HG02938 (cell line): ENCODE results near the gene LCOR.
"Not testable (repeated sequence)": the region's sequence is repeated elsewhere in the genome, so short reads cannot be mapped to it uniquely, and the experiment has no call there.

Experiments
- ATAC-seq: cut with Tn5 transposase; IDR thresholded peaks from one replicate; pipeline ENCODE4 v1.9.1; 2021; ENCODE audit warnings: mild to moderate bottlenecking, moderate library complexity; ENCODE audit not compliant: unreplicated experiment

Gene LCOR

DNA sequence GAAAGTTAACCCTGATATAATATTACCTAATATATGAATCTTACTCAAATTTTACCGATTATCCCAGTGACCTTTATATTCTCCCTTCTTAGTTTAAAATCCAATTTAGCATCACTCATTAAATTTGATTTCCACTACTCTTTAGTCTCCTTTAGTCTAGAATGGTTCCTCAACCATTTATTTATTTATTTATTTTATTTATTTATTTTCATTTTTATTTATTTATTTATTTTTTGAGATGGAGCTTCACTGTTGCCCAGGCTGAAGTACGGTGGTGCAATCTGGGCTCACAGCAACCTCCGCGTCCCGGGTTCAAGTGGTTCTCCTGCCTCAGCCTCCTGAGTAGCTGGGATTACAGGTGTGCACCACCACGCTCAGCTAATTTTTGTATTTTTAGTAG lies 92.8 kb downstream of the LCOR start:
- no peak for ATAC-seq

DNA sequence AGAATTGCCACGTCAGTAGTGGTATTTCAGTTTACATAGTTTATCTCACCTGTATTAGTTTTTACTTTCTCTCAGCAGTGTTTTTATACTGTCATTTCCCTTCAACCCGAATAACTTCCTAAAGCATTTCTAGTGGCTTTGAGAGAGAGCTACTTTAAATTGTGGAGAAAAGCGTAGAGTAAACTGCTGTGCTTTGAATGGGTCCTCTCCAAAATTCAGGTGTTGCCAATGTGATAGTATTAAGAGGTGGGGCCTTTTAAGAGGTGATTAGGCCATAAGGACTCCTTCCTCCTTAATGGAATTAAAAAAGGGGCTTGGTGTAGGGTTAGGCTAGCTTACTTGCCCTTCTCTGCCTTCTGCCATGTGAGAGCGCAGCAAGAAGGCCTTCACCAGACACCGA lies 98.4 kb downstream of the LCOR start:
- no peak for ATAC-seq

DNA sequence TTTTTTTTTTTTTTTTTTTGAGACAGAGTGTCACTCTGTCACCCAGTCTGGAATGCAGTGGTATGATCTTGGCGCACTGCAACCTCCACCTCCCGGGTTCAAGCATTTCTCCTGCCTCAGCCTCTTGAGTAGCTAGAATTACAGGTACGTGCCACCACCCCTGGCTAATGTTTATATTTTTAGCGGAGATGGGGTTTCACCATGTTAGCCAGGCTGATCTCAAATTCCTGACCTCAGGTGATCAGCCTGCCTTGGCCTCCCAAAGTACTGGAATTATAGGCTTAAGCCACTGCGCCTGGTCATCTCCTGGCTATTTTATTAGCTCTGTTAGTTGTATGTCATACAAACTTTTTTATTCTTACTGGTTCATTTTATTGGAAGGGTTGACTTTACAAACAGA lies 103.0 kb downstream of the LCOR start:
- ATAC-seq, result no peak

DNA sequence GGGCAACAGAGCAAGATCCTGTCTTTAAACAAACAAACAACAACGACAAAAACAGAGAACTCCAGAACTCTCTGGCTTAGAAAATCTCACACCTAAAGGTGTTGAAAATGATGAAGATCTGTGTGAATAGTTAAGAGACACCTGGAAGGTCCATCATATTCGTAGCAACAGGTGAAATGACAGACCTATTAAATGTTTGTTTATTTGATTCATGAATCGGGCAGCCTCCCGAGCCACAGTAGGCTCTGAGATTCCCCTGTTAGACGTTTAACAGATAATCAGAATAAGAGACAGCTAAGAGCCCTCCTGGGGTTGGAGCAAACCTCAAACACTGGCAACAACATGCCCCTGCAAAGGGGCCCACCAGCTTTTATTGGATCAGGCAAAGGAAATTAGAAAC lies 103.7 kb downstream of the LCOR start:
- ATAC-seq, result no peak

DNA sequence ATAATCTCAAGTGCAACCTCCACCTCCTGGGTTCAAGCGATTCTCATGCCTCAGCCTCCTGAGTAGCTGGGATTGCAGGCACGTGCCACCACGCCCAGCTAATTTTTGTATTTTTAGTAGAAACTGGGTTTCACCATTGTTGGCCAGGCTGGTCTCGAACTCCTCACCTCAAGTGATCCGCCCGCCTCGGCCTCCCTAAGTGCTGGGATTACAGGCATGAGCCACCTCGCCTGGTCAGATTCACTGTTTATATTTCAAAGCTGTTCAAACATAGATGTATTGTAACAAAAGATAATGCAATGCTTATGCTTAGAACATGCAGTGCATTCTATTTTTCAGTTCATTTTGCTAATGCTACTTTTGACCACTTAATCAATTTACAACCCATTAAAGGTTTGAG lies 111.1 kb downstream of the LCOR start:
- not testable (repeated sequence) for ATAC-seq

DNA sequence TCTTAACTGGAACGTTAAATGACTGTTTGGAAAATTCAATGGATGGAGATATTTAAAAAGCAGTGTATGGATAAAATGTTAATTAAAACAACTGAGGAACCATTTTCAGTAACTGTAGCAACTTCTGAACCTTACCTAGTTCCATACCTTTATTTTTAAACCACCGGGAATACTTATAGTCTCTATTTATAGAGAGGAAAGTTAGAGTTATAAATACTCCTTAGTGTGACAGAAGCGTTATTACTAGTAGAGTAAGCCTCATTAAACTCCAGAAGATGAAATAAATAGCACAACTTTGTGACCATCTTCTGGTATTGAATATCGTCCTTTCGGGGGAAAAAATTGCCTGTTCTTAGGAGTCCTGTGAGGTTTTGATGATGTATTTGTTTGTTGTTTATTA lies 114.9 kb downstream of the LCOR start:
- ATAC-seq, result no peak

DNA sequence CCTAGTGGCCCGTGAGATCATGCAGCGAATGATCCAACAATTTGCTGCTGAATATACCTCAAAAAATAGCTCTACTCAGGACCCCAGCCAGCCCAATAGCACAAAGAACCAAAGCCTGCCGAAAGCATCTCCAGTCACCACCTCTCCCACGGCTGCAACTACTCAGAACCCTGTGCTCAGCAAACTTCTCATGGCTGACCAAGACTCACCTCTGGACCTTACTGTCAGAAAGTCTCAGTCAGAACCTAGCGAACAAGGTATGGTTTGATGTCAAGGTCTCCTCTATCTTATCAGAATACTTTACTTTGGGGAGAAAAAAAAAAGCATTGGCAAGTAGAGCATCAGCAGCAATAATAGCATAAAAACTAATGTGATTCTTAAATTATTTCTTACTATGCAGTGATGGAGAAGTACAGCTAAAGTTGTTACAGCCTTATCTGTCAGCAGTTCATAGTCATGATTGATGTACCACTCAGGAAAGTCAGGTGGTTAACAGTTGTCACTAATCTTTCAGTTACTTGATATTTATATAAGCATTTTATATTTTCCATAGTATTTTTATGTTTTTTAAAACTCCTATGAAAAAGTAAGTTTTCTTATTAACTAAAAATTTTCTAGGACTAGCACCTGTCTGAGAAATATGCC lies 117.1 kb downstream of the LCOR start:
- no peak for ATAC-seq

DNA sequence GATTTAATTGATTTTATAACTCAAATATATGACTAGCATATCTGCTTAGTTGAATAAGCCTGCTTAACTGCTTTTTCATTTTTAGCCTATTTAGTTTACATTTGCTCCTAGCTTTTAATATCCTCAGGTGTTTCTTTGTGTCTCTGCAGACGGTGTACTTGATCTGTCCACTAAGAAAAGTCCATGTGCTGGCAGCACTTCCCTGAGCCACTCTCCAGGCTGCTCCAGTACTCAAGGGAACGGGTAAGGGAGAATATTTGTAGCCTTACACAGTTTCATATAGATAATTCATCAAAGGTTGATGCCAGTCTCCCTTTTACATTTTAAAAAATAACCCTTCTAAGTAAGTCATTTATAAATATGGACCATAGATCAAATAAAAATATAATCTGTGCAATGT lies 119.9 kb downstream of the LCOR start:
- no peak for ATAC-seq

DNA sequence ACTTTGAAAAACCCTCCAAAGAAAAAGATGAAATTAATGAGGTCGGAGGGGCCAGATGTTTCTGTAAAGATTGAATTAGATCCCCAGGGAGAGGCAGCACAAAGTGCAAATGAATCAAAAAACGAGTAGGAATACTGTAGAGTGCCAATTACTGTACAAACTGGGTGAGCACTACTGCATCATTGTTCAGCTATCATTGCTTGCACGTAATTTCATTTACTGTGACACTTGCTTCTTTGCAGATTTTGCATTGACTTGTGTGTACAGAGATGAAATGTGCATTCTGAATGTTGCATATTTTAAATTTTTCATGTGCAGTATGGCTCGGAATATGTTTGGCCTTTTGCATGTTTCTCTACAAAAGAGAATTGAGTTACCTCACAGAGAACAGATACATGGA lies 123.7 kb downstream of the LCOR start:
- ATAC-seq, result no peak

DNA sequence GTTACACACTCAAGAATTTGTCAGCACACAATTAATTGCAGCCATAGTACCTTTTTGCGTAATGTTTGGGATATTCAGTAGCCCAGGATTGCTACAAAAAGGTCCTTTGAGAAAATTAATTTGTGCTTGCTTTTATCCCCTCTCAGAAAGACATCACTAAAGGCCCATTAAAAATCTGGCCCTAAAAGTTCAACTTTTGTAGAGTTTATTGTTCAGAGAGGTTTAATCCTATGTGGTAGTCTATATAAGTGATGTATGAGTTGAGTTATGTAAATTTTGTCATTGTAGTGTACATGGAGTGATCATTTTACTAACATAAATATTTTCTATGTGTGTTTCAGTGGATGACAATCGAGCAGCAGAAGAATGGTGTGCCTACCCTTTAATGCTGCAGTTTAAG lies 126.0 kb downstream of the LCOR start:
- ATAC-seq, result no peak

DNA sequence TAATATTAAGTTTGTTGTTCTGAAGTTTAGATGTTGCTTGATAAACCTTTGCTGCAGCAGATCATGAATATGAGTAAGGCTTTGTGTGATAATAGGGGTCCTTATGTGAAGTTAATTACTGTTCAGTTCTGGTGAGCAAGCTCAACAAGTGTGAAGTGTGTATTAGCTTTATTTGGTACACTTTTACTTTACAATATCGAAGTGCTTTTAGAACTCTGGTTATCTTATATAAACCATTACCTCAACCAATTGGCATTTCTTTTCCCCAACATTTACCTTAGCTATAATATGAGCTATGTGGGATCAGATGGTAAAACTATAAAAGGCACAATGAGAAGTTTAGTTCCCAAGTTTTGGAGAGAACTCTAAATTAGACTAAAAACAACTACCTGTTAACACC lies 127.6 kb downstream of the LCOR start:
- ATAC-seq, result no peak

DNA sequence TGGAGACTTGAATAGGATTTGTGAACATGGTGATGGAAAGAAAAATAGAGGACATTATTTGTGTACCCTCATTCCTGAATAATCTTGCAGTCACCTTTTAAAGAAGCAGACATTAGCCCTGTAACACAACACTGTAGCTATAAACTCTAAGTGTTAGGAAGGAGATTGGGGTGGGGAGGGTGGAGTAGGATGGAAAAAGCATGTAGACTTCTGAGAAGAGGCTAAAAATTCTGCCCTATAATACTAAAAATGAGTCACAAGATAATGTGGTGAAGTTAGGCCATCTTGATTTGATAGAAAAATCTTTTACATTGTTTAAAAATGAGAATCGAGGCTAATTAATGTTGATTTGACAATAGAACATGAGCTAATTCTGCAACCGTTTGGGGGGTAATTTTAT lies 128.8 kb downstream of the LCOR start:
- no peak for ATAC-seq

DNA sequence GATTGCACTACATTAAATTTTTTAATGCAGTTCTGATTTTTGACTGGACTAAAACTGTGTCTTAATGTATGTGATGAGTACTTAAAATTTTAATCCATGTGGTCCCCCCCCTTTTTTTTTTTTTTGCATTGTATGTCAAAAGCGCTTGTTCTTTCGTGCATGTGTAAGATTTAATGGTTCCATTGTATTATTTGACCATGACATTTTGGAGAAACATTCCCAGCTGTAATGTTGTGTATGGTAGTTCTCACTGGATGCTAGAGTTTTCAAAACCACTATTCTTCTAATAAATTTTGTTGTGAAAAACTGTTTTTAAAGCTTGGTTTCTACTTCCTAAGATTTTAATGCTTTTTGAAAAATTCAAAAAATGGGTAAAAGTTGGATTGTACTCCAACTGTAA lies 132.0 kb downstream of the LCOR start:
- ATAC-seq, result no peak

DNA sequence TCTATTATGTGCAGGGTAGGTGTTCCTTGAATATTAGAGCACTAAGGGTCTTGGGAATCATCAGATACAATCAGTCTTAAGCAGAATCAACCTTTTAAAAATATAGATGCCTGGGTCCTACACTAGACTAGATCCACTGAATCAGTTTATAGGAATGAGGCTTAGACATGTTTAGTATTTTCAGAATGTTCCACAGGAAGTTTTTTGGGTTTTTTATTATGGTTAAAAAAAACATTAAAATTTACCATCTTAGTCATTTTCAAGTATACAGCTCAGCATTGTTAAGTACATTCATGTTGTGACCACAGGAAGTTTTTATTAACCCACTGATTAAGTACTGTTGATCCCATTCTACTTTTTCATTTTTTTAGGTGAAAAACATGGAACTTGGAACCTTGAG lies 135.7 kb downstream of the LCOR start:
- no peak for ATAC-seq

DNA sequence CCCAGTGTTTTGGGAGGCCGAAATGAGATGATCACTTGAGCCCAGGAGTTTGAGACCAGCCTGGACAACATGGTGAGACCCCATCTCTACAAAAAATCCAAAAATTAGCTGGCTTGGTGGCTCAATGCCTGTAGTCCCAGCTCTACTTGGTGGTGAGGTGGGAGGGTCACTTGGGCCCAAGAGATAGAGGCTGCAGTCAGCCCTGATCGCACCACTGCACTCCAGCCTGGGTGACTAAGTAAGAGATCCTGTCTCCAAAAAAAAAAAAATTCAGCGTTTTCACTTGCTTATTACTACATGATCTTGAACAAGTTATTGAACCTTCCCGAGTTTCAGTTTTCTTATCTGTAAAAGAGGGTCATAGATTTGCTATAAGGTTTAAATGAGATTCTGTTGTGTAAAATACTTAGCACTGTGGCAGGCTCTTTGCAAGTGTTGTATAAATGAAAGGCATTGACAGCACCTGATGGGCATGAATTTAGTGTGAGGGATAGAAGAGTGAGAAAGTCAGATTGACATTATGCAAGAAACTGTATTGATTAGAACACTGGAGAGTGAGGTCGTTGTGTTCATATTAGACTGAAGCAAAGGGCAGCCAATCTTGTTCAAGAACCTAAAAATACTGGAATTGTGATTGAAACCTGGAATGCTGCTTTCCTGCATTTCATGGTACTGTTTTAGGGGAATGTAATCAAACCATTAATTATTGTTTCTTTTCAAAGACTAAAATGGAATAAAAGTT lies 136.8 kb downstream of the LCOR start:
- no peak for ATAC-seq

DNA sequence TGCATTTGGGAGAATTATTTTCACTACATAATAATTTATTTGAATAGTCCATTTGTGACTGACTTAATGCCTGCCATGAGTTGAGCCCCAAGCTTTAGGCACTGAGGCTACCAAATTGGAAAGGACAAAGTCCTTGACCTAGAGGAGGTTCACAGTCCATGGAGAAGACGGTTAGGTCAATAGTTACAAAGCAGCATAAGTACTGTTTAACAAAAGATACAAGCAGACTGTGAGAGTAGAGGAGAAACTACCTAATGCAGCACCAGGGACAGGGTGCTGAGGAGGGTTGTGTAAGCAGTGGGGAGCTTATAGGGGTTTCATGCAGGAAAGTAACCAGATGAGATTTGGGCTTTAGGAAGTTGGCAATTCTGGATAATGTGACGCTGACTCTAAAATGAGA lies 139.2 kb downstream of the LCOR start:
- no peak for ATAC-seq

DNA sequence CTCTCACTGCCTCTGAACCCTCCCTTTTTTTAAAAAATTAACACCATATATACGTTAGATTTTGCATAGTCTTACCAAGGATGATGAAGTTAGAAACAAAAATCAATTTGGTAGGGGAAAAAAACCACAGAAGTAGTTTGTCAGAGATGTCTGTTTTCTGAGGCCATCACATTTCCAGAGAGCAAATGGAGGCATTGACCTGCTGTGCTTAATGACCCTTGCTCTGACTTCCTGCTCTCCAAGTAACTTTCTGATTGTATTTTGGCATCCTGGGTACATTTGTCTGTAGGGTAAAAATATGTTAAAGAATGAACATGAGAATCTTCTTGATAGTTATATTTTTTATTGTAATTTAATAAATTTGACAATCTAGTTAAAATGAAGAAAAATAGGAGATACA lies 140.2 kb downstream of the LCOR start:
- ATAC-seq, result no peak

DNA sequence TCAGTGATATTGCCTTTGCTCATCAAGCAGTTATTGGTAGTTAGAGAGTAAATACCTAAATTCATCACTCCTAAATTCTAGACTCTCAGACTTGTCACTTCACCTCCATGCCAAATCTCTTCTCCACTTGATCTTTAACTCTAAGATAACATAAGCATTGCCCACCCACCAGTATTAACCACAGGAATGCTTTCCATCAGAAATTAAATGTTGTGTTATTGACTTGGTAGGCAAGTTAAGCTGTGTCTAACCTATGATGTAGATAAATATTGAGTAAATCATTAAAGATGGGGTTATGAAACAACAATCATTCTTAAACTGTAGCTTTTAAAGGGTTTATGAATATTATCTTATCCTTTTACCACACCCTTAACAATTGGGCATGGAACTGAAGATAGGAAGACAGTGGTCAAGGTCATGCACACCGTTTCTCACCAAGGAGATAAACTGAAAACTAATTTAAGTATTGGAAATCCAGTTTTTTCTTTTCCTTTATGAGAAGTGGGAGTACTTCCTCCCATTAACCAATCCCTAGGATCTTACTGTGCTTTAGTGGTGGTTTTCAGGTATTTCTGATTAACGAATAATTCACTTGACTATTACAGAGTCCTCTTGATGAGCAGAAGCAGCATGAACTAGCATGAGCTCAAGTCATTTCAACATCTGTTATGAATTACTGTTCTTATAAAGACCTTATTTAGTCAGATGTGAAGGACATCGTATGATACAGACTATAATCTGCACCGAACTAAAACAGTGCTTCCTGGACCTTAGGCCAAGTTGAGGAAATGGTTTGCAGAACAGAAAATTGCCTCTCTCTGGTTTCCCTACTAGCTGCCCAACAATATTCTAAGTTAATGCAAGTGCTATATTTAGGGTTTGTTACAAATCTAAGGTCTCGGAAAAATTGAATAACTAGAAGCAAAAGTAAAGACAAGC lies 142.0 kb downstream of the LCOR start:
- ATAC-seq, result peak; percentile 41

DNA sequence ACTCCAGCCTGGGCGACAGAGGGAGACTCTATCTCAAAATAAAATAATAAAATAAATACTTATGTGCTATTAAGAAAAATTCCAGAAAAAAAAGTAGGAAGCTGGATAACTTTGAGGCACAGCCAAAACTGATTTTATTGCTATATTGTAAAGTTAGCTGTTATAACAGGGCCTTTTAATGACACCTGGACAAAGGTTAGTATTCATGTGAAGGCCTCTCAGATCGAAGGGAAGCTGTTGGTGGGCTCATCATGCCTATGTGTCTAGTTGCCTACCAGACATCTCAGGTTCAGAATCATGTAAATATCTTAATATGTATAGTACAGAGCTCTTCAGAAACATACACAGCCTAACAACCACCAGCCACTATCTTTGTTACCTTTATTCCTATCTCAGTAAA lies 143.0 kb downstream of the LCOR start:
- no peak for ATAC-seq

DNA sequence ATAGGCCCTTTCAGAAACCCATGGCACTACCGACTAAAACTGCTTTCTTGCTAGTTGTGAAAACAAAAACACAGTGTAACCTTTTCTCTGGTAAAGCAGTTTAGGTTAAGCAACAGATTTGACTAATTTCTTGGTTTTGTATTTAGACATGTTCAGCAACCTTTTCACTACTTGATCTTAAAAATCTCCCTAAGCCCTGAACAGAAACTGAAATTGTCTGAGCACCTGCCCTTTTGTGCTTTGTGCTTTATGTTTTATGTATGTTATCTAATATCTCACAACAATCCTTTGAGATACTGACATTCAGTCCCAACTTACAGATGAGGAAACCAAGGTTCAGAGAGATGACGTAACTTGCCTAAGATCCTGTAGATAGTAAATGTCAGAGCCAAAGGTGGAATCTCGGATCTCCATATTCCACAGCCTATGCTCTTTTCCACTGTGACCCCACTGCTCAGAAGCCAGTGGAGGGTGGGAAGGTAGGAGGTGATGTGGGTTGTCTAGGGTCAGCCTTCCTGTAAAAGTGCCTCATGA lies 146.6 kb downstream of the LCOR start:
- ATAC-seq, result peak; percentile 72

DNA sequence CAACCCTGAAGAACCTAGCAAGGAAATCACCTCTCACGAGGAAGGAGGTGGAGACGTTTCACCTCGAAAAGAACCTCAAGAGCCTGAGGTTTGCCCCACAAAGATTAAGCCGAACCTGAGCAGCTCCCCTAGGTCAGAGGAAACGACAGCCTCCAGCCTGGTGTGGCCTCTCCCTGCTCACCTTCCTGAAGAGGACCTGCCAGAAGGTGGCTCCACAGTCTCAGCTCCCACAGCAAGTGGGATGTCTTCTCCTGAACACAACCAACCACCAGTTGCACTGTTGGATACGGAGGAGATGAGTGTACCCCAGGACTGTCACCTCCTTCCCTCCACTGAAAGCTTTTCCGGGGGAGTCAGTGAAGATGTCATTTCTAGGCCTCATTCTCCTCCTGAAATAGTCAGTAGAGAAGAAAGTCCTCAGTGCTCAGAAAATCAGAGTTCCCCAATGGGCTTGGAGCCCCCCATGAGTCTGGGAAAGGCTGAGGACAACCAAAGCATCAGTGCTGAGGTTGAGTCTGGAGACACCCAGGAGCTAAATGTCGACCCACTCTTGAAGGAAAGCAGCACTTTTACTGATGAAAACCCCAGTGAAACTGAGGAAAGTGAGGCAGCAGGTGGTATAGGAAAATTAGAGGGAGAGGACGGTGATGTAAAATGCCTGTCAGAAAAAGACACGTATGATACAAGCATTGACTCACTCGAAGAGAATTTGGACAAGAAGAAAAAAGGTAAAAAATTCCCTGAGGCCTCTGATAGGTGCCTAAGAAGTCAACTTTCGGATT lies 150.2 kb downstream of the LCOR start:
- ATAC-seq, result no peak
